Keratinocyte (primary cell): ENCODE results near the gene CBY2. TPM values are rescaled to one million over a fixed set of nuclear protein-coding genes. Genes with fewer than 3 reads are reported as not detected.

Experiments used
- DNase-seq: peaks from one replicate; pipeline ENCODE4 v3.0.0-alpha.2; 2011; ENCODE audit warnings: low read depth, missing footprints, low spot score
- FAIRE-seq: peaks from 2 replicates; lab custom pipeline; 2011; peaks lifted over from hg19 to GRCh38; lab: Jason Lieb, UNC
- H2AFZ ChIP-seq: 2 replicates; pipeline ENCODE4 v1.6.0; 2012; ENCODE audit warnings: low read length, control low read depth, inconsistent platforms; ENCODE audit not compliant: control insufficient read depth
- H3K27ac ChIP-seq: 2 replicates; pipeline ENCODE4 v1.5.1; 2011; ENCODE audit warnings: low read length; ENCODE audit not compliant: control insufficient read depth, insufficient read depth
- H3K27me3 ChIP-seq: 3 replicates; pipeline ENCODE4 v1.6.0; 2011; ENCODE audit warnings: low read length; ENCODE audit not compliant: control insufficient read depth, insufficient read depth; ENCODE audit errors: extremely low read depth
- H3K36me3 ChIP-seq, 2 experiments: 2 replicates in 1 of 2; 3 replicates in 1 of 2; pipeline ENCODE4 v1.5.1; 2011; ENCODE audit warnings: low read length in 2 of 2, mild to moderate bottlenecking in 1 of 2; ENCODE audit not compliant: control insufficient read depth in 2 of 2, insufficient read depth in 2 of 2; ENCODE audit errors: extremely low read depth in 1 of 2
- H3K4me1 ChIP-seq: 3 replicates; pipeline ENCODE4 v1.5.1; 2011; ENCODE audit warnings: low read length; ENCODE audit not compliant: control insufficient read depth, insufficient read depth; ENCODE audit errors: extremely low read depth
- H3K4me2 ChIP-seq: 3 replicates; pipeline ENCODE4 v1.6.0; 2011; ENCODE audit warnings: low read depth, low read length; ENCODE audit not compliant: control insufficient read depth, insufficient read depth; ENCODE audit errors: extremely low read depth
- H3K4me3 ChIP-seq, 3 experiments: fragments of 200-600 bp in 1 of 3; sonication (generic) in 1 of 3; 2 replicates in 2 of 3; 3 replicates in 1 of 3; pipeline ENCODE4 v1.5.1; 2011 to 2016; ENCODE audit warnings: low read length in 3 of 3, mild to moderate bottlenecking in 3 of 3, control low read depth in 2 of 3, inconsistent platforms in 1 of 3, low read depth in 1 of 3, mixed read lengths in 1 of 3, mixed run types in 1 of 3, moderate library complexity in 1 of 3; ENCODE audit not compliant: control insufficient read depth in 2 of 3, insufficient read depth in 2 of 3; ENCODE audit errors: extremely low read depth in 1 of 3
- H3K79me2 ChIP-seq: 2 replicates; pipeline ENCODE4 v1.6.0; 2012; ENCODE audit warnings: low read length; ENCODE audit not compliant: control insufficient read depth, insufficient read depth
- H3K9ac ChIP-seq: 3 replicates; pipeline ENCODE4 v1.6.0; 2011; ENCODE audit warnings: low read length; ENCODE audit not compliant: control insufficient read depth, insufficient read depth; ENCODE audit errors: extremely low read depth
- H3K9me1 ChIP-seq: 3 replicates; pipeline ENCODE4 v1.6.0; 2011; ENCODE audit warnings: low read length; ENCODE audit not compliant: control insufficient read depth, insufficient read depth; ENCODE audit errors: extremely low read depth
- H3K9me3 ChIP-seq: 2 replicates; pipeline ENCODE4 v1.5.1; 2012; ENCODE audit warnings: low read depth, low read length; ENCODE audit not compliant: control insufficient read depth
- H4K20me1 ChIP-seq: 3 replicates; pipeline ENCODE4 v1.6.0; 2011; ENCODE audit warnings: low read length; ENCODE audit not compliant: control insufficient read depth, insufficient read depth; ENCODE audit errors: extremely low read depth
- CTCF ChIP-seq, 3 experiments: IDR thresholded peaks in 1 of 3; conservative IDR thresholded peaks in 1 of 3; optimal IDR thresholded peaks in 1 of 3; 2 replicates in 2 of 3; 3 replicates in 1 of 3; pipeline versions ENCODE3 to v1.5.1; 2011; ENCODE audit warnings: low read length in 3 of 3, mild to moderate bottlenecking in 3 of 3, moderate library complexity in 2 of 3, control low read depth in 1 of 3, inconsistent platforms in 1 of 3; ENCODE audit not compliant: insufficient read depth in 2 of 3; ENCODE audit errors: extremely low read depth in 1 of 3
- EZH2 ChIP-seq: IDR thresholded peaks from one replicate; pipeline ENCODE4 v1.6.1; 2012; ENCODE audit warnings: inconsistent platforms, mild to moderate bottlenecking, low read length, moderate library complexity
- dilution Hi-C: fragments of 300-500 bp; cut with MboI; formaldehyde crosslinking; loops from one replicate; pipeline ENCODE4 v1.7.0; 2020; ENCODE audit warnings: low sequenced_read_pairs; ENCODE audit not compliant: extremely low pct_ligation_motif_present
- polyA plus RNA-seq, 5 experiments: library from polyadenylated mRNA; depleted of rRNA in 3 of 5; stranded (reverse) in 3 of 5; stranded (forward) in 1 of 5; unstranded in 1 of 5; fragments of >200 nt; gene quantifications; 1 replicate in 1 of 5; 2 replicates in 3 of 5; 3 replicates in 1 of 5; pipeline versions ENCODE4 v1.2.1 to v1.2.3, GENCODE V29; 2011 to 2012; ENCODE audit warnings: missing spikeins in 2 of 5, low read depth in 1 of 5, low replicate concordance in 1 of 5

CBY2 gene
- polyA plus RNA-seq, 1 donor (not counting 4 experiments of a cell fraction or from before 2014, with no cell fraction given) = not detected

GRCh38 chr13:45691667-45692066 lies 10.5 kb upstream of the CBY2 start:
- Histone ChIP-seq H3K4me3 (no peak overlapping the region), H3K27me3 (peaks cover 37% of the 10 kb centered on the region), H2AFZ (no peak overlapping the region), H3K9me3 (no peaks in the 10 kb centered on the region), H3K27ac (no peak overlapping the region), H4K20me1 (no peaks in the 10 kb centered on the region), H3K9ac (no peak overlapping the region), H3K9me1 (no peaks in the 10 kb centered on the region), H3K36me3 (no peaks in the 10 kb centered on the region), H3K79me2 (no peaks in the 10 kb centered on the region), H3K4me1 (no peaks in the 10 kb centered on the region), H3K4me2 (no peak overlapping the region)
- dilution Hi-C loops = no loop called here
- DNase-seq = no peak
- FAIRE-seq = no peak
- no peak for TF ChIP-seq CTCF (optimal IDR thresholded peaks at IDR 0.05 in 1 of 3, IDR thresholded peaks at IDR 0.05 in 1 of 3, conservative IDR thresholded peaks at IDR 0.05 in 1 of 3; ENCODE audit: extremely low read depth in 1 of 3, insufficient read depth in 2 of 3, low read length in 3 of 3)
- TF ChIP-seq EZH2 = no peak

GRCh38 chr13:45695198-45695730 lies 6.9 kb upstream of the CBY2 start:
- H3K9me3 ChIP-seq = no peaks in the 10 kb centered on the region
- FAIRE-seq (no peak), DNase-seq (no peak)
- dilution Hi-C loops = no loop called here
- H3K4me1 ChIP-seq = no peaks in the 10 kb centered on the region
- no peak overlapping the region for H3K4me3 ChIP-seq
- H3K9ac ChIP-seq = no peak overlapping the region
- H3K27ac ChIP-seq = no peak overlapping the region
- peaks cover 22% of the 10 kb centered on the region for H3K27me3 ChIP-seq
- no peak overlapping the region for H2AFZ ChIP-seq
- no peaks in the 10 kb centered on the region for H4K20me1 ChIP-seq
- no peak for TF ChIP-seq EZH2
- TF ChIP-seq CTCF (optimal IDR thresholded peaks at IDR 0.05 in 1 of 3, IDR thresholded peaks at IDR 0.05 in 1 of 3, conservative IDR thresholded peaks at IDR 0.05 in 1 of 3; ENCODE audit: extremely low read depth in 1 of 3, insufficient read depth in 2 of 3, low read length in 3 of 3) = no peak
- H3K4me2 ChIP-seq = no peak overlapping the region
- H3K79me2 ChIP-seq = no peaks in the 10 kb centered on the region
- no peaks in the 10 kb centered on the region for H3K9me1 ChIP-seq
- H3K36me3 ChIP-seq = no peaks in the 10 kb centered on the region
